Erythroblast (primary cell): ENCODE data around the gene TEPSIN.

Experiments used
- DNase-seq, 2 experiments: peaks; one replicate each; lab custom pipeline; 2025; lab: John Stamatoyannopoulos, UW
- GATA1 ChIP-seq: IDR thresholded peaks from 2 replicates; pipeline ENCODE4 v1.6.1; 2011; ENCODE audit warnings: low read depth, mild to moderate bottlenecking, control low read depth, low read length, moderate library complexity
- POLR2A ChIP-seq: IDR thresholded peaks from 2 replicates; pipeline ENCODE4 v1.6.1; 2011; ENCODE audit warnings: mild to moderate bottlenecking, low read length

The TEPSIN gene

DNA sequence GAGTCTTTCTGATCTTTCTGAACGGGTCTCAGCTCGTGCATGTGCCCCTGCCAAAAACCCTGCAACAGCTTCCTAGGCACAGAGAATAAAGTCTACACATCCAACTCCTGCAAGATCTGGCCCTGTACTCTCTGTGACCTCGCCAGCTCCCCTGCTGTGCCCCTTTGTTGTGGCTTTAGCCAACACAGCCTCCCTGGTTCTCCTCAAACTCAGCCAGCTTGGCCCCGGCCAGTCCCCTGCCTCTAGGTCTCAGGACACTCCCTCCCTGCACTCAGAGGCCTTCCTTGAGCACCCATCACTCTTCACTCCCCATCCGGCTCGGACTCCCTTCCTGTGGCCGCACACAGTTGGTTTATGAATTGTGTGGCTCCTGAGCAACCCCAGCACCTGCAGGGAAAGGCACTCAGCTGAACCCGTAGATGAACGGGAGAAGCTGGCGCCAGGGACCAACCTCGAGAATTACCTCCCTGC, 17.4 kb downstream of the TEPSIN start:
- TF ChIP-seq GATA1 (no peak), POLR2A (no peak)
- no peak for DNase-seq

DNA sequence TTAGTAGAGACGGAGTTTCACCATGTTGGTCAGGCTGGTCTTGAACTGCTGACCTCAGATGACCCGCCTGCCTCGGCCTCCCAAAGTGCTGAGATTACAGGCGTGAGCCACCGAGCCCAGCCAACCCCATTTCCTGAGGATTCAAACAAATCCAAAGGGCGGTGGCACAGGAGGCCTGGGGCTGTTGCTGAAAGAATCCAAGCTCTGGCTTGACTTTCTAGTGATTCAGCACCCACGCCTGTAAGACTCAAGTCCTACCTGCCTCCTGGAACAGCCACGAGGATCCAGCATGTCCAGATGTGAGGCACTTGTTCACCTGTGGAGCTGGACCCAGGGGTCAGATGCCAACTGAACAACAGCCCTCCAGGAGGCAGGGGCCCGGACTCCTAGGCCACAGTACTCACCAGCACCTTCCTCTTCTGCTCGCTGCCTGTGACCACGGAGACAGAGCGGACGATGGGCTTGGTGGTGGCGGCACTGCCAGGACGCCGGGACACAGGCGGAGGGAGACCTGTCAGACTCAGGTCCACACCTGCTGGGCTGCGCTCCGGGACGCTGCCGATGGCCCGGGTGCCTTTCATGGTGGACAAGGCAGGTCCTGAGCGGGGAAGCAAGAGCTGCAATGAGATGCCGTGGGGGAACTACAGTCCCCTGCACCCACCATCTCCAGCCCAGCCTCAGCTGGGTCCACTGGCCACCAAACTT, 19.2 kb downstream of the TEPSIN start:
- TF ChIP-seq POLR2A: no peak
- no peak for TF ChIP-seq GATA1
- no peak for DNase-seq

DNA sequence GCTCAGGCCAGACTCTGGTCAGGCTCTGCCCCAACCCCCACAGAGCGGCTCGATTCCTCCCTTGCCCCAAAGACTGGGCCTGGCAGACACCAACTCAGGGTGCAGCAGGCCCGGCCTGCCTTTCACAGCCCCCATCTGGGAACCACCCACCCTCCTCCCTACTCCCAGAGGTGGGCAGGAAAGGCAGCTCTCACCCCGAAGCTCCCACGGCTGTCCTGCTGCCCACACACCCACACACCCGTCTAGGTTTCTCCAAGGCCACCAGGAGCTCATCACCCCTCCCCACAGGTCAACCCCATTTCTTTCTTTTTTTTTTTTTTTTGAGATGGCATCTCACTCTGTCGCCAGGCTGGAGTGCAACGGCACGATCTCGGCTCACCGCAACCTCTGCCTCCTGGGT, 19.9 kb downstream of the TEPSIN start:
- TF ChIP-seq GATA1: no peak
- no peak for TF ChIP-seq POLR2A
- DNase-seq: no peak

DNA sequence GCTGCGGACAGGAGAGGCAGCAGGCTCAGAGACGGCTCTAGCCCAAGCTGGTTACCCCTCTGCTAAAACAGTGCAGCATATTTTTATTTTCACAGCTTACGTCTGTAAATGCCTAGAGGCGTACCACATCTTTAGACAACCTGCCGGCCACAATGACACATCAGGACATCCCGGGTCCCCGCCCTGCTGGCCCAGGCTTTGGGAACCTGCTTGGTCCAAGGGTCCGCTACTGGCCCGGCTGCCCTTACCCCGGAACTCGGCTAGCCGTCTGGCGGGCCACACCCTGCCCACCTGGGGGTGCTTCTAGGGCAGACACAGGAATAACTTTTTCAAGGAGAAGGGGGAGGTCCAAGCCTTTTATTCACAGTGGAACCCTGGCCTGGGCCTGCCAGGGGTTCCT, 20.4 kb downstream of the TEPSIN start:
- no peak for TF ChIP-seq GATA1
- TF ChIP-seq POLR2A: no peak
- DNase-seq: no peak

DNA sequence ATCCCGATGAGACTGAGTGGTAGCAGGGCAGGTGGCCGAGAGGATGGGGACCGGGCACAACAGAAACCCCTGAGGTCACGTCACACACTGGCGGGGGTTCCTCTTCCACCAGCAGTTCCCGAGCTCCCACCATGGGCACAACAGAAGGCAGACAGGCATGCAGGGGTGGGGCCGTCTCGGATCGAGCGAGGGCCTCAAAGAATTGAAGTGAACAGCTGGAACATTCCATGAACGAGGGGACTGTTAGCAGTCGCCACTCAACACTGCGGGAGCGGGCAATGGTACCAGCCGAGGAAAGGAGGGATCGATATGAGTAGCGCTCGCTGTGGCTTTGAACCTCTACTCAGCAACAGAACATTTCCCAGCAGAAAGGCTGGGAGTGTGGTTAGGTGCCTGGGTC, 21.4 kb downstream of the TEPSIN start:
- DNase-seq: no peak
- TF ChIP-seq POLR2A: no peak
- TF ChIP-seq GATA1: no peak

DNA sequence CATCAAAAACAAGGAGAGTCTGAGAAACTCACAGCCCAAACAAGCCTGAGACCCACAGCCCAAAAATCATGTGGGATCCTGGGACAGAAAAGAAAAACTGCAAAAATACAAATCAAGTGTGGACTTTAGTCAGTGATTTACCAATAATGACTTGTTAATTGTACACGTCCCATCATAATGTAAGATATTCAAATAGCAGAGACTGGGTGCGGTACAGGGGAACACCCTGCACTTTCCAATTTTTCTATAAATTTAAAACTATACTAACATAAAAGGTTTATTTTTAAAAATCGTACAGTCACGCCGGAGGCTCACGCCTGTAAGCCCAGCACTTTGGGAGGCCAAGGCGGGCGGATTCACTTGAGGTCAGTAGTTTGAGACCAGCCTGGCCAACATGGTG, 24.9 kb downstream of the TEPSIN start:
- no peak for TF ChIP-seq POLR2A
- no peak for TF ChIP-seq GATA1
- DNase-seq: no peak

DNA sequence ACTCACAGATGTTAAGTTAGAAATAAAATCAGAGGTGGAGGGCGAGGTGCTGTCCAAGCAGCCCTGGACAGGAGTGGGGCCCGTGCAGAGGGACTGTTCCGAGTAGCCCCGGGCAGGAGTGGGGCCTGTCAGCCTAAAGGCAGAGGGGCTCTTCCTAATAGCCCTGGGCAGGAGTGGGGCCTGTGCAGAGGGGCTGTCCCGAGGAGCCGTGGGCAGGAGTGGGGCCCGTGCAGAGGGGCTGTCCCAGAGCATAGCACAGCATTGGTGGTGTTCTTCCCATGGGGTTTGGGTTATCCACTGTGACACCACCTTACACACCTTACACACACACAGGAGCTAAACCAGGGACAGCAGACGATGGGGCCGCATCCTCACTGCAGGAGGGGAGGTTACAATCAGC, 26.5 kb downstream of the TEPSIN start:
- DNase-seq: no peak

DNA sequence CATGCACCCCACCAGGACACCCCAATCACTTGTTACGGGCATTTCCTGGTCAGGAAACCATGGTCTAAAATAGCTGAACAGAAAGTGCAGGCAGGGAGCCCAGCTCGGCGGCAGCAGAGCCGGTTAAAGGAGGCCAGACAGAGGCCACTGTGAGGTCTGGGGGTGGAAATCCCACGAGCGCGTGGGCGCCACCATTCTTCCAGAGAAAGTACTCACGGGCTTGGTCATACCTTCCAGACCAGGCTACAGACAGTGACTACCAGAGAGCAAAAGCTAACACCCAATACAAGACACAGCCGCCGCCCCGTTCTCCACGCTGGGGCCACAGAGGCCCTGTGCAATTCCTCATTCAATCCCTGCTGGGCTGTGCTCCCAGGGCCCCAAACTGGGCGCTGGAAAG, 28.0 kb downstream of the TEPSIN start:
- no peak for DNase-seq

More for the DNA sequence above, 26.5 kb downstream of the TEPSIN start:
- TF ChIP-seq POLR2A (no peak), GATA1 (no peak)

DNA sequence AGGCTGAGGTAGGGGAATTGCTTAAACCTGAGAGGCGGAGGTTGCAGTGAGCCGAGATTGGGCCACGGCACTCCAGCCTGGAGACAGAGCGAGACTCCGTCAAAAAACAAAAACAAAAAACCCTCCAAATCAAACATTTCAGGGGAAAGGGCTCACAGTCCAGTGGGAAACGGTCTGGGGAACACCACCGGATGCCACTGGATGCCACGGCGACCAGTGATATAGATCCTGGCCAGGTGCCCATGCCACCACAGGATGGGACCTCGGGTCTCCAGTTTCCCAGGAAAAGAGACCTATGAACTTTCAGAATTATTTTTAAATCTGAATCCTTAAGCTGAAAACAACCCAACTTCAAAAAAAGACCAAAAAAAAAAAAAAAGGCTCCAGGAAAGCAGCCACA, 28.4 kb downstream of the TEPSIN start:
- DNase-seq: no peak
- TF ChIP-seq GATA1 (no peak), POLR2A (no peak)

More for the DNA sequence above, 28.0 kb downstream of the TEPSIN start:
- TF ChIP-seq GATA1 (no peak), POLR2A (no peak)

DNA sequence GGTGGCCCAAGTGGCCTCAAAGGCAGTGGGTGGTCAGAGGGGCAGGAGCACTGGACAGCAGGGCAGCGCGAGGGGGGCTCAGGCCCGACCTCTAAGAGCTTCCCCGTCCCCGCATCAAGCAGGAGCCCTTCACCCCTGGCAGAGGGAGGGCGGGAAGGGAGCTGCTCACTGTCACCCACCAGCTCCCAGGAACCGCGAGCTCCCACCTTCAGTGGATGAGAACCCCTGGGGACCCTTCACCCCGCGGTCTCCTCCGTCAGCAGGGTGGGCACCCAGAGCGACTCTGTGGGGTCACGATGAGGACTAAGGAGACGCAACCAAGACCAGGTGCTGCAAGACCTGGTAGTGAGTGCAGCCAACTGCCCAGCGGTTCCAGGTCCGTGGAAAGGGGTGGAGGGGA, 29.7 kb downstream of the TEPSIN start:
- TF ChIP-seq POLR2A (no peak), GATA1 (no peak)
- DNase-seq: no peak

DNA sequence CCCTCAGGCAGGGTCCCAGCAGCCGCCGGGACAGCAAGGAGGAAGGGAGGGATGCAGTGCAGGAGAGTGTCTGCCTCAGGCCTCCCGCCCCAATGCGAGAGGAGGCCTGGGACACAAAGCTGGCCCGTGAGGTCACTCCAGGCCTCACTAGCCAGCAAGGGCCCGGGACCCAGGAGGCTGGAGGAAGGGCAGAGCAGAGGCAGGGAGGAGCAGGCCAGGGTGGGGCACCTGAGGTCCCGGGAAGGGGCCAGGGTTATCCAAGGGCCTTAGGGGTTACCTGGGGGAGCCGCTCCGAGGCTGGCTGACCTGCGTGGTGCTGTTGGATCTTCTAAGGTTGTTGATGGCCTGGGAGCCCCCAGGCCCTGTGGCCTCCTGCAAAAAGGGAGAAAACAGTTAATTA, 30.2 kb downstream of the TEPSIN start:
- TF ChIP-seq GATA1: no peak
- no peak for TF ChIP-seq POLR2A
- DNase-seq: no peak

DNA sequence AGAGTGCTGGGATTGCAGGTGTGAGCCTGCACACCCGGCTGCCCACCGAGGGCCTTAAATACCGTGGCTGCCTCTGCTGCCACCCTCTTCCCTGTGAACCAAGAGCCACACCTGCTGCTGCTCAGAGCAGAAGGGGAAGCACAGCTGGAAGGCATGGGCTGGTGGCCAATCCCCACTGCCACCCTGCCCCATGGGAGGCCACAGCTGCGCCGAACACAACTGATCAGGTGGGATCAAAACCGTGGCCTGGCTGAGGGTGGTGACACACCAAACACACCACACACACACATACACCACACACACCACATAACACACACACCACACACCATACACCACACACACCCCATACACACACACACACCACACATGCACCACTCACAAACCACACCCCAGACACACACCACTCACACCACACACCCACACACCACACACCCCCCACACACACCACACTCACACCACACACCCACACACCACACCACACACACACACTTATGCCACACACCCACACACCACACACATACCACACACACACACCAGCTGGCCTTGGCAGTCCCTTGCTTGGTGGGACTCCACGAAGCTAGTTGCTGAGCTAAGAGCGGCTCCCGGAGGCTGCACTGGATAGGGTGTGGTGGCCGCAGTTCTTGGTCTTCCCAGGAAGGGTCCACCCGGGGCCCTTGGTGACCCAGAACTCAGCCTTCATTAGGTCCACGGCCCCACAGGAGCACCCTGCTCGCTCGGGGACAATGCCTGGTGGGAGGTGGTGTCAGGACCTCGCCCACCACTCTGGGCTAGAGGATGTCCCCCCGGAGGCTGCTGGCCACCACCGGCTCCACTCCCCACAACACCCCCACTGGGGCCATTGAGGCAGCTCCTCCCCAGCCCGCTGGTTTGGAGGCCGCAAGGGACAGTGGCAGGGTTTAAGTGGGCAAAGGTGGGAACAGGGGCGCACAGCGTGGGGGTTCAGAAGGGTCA, 31.0 kb downstream of the TEPSIN start:
- no peak for TF ChIP-seq POLR2A
- no peak for TF ChIP-seq GATA1
- DNase-seq: peak in 1 of 2 experiments; percentile 59

DNA sequence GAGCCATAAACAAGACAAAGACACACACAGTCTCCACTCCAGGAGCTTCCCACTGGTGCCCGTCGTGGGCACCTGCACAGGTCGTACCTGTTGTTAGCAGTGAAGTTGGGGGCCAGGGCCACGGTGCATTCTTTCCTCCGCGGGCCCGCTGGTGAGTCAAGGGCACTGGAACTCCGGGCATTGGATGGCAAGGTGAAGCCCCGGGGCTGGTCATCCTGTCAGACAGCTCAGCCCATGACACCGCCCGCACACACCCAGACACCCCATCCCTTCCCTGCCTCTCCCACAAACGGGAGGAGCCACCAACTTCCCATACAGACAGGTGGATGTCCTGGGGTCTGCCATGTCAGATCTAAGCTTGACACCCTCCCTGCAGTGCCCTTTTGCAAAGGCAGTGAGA, 32.2 kb downstream of the TEPSIN start:
- TF ChIP-seq POLR2A: no peak
- TF ChIP-seq GATA1: no peak
- DNase-seq: no peak

DNA sequence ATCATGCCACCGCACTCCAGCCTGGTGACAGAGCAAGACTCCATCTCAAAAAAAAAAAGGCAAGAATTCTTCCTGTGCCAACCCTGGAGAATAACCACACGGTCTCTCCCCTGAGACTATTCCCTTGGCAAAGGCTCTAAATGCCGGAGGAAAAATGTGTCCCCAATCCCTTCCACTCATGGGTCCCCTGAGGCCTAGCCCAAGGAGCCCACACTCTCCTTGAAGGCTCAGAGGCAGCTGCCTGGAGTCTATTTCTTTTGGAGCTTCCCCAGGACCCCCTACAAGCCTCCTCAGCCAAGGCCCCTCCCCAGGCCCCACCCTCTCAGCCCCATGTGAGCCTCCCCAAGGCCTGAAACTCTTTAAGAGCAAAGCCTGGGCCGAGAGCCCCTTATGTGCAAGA, 32.7 kb downstream of the TEPSIN start:
- TF ChIP-seq POLR2A: no peak
- no peak for TF ChIP-seq GATA1

More for the DNA sequence above, 32.7 kb downstream of the TEPSIN start:
- DNase-seq: no peak
